Kidney (tissue), 14 donors: ENCODE results near the gene LTBP1. TPM values are rescaled to one million over a fixed set of nuclear protein-coding genes. Genes with fewer than 3 reads are reported as not detected.

Source experiments
- DNase-seq, 5 donors: peaks; one replicate each; pipeline ENCODE4 v3.0.0-alpha.2; 2013 to 2020
- FAIRE-seq: peaks from 2 replicates; lab custom pipeline; 2012; peaks lifted over from hg19 to GRCh38; lab: Jason Lieb, UNC
- H3K27ac ChIP-seq, 2 donors: one replicate each; pipeline ENCODE4 v1.7.0; 2013; ENCODE audit warnings: low read depth in 2 of 2, low read length in 2 of 2, inconsistent platforms in 1 of 2
- H3K27me3 ChIP-seq: one replicate; pipeline ENCODE4 v1.7.1; 2013; ENCODE audit warnings: low read length, inconsistent platforms; ENCODE audit not compliant: control insufficient read depth, insufficient read depth
- H3K36me3 ChIP-seq, 3 donors: one replicate each; pipeline versions ENCODE4 v1.7.0 to v1.7.1; 2013; ENCODE audit warnings: low read length in 3 of 3, control low read depth in 1 of 3, inconsistent platforms in 1 of 3; ENCODE audit not compliant: insufficient read depth in 3 of 3, control insufficient read depth in 2 of 3
- H3K4me1 ChIP-seq, 3 donors: one replicate each; pipeline versions ENCODE4 v1.7.0 to v1.7.1; 2013; ENCODE audit warnings: low read length in 3 of 3, inconsistent platforms in 1 of 3, low read depth in 1 of 3; ENCODE audit not compliant: control insufficient read depth in 2 of 3, insufficient read depth in 2 of 3
- H3K4me3 ChIP-seq, 3 donors: one replicate each; pipeline versions ENCODE4 v1.7.0 to v1.8.1; 2013; ENCODE audit warnings: low read length in 3 of 3, control low read depth in 1 of 3, inconsistent platforms in 1 of 3
- H3K9ac ChIP-seq, 3 donors: one replicate each; pipeline versions ENCODE4 v1.7.0 to v1.7.1; 2013; ENCODE audit warnings: low read length in 3 of 3, control low read depth in 1 of 3, inconsistent platforms in 1 of 3
- H3K9me3 ChIP-seq, 3 donors: one replicate each; pipeline versions ENCODE4 v1.7.0 to v1.7.1; 2013; ENCODE audit warnings: low read length in 3 of 3, control low read depth in 1 of 3, inconsistent platforms in 1 of 3; ENCODE audit not compliant: control insufficient read depth in 2 of 3, insufficient read depth in 1 of 3
- CTCF ChIP-seq: IDR thresholded peaks from 3 replicates; pipeline ENCODE4 v1.5.1; 2012; ENCODE audit warnings: mild to moderate bottlenecking, moderate library complexity, borderline replicate concordance; ENCODE audit not compliant: insufficient read depth; ENCODE audit errors: extremely low read depth
- intact Hi-C: fragments of 100-400 bp; cut with DNase I; formaldehyde crosslinking; loops from one replicate; pipeline ENCODE4 v1.11.1; 2022
- polyA plus RNA-seq: library from polyadenylated mRNA; stranded (reverse); fragments of 350-450 nt; fragmentation: Illumina TruSeq; extraction: RNeasy Lipid Tissue Mini Kit (QIAGEN cat#74804); gene quantifications from one replicate; pipeline ENCODE4 v1.2.3, GENCODE V29; 2014; ENCODE audit warnings: low read depth, low replicate concordance; ENCODE audit not compliant: insufficient read depth
- total RNA-seq: library from RNA; stranded (reverse); fragmentation: NEBNext Ultra II Directional; extraction: Animal tissue kit (Norgen Biotek cat#: 25700); gene quantifications from one replicate; pipeline ENCODE4 v1.2.1, GENCODE V29; 2021
- donor health status: control.
- donor health status: control.
- donor health status: control.
- donor health status: control.
- donor health status: control.
- donor health status: DM: yes; HTN: yes; CAD: no.
- donor health status: Normal renal cell carcinoma (clear cell type).

The LTBP1 gene
- total and polyA plus RNA-seq, 2 donors from 2014 or later: 9.3 to 39.8 TPM

- intact Hi-C loops: no loop called here
Observed at GRCh38 chr2:33184041-33184440, 237.3 kb downstream of the LTBP1 start.

GRCh38 chr2:33186937-33187336 is 240.2 kb downstream of the LTBP1 start:
- no peak overlapping the region for H3K9ac ChIP-seq
- H3K27me3 ChIP-seq: no peaks in the 10 kb centered on the region
- no peak overlapping the region for H3K27ac ChIP-seq
- no peak for TF ChIP-seq CTCF
- no peak overlapping the region for H3K4me3 ChIP-seq
- DNase-seq (no peak), FAIRE-seq (no peak)
- no peaks in the 10 kb centered on the region for H3K4me1 ChIP-seq
- no peaks in the 10 kb centered on the region for H3K36me3 ChIP-seq
- no peaks in the 10 kb centered on the region for H3K9me3 ChIP-seq
- intact Hi-C loops: no loop called here

More at GRCh38 chr2:33184041-33184440, 237.3 kb downstream of the LTBP1 start:
- H3K27me3 ChIP-seq: no peaks in the 10 kb centered on the region
- H3K9ac ChIP-seq: no peak overlapping the region
- H3K27ac ChIP-seq: no peak overlapping the region
- H3K4me3 ChIP-seq: no peak overlapping the region
- FAIRE-seq (no peak), DNase-seq (no peak)
- no peaks in the 10 kb centered on the region for H3K9me3 ChIP-seq
- H3K4me1 ChIP-seq: no peaks in the 10 kb centered on the region
- H3K36me3 ChIP-seq: no peaks in the 10 kb centered on the region
- TF ChIP-seq CTCF: no peak

- no peaks in the 10 kb centered on the region for H3K9me3 ChIP-seq
- H3K4me1 ChIP-seq: no peaks in the 10 kb centered on the region
- no peak overlapping the region for H3K4me3 ChIP-seq
- intact Hi-C loops: no loop called here
- FAIRE-seq (no peak), DNase-seq (no peak)
- no peak overlapping the region for H3K27ac ChIP-seq
- no peak overlapping the region for H3K9ac ChIP-seq
- no peaks in the 10 kb centered on the region for H3K36me3 ChIP-seq
- TF ChIP-seq CTCF: no peak
- no peaks in the 10 kb centered on the region for H3K27me3 ChIP-seq
Observed at GRCh38 chr2:33188799-33189198, 242.0 kb downstream of the LTBP1 start.

GRCh38 chr2:33190393-33190937 is 243.7 kb downstream of the LTBP1 start:
- no peaks in the 10 kb centered on the region for H3K4me1 ChIP-seq
- H3K4me3 ChIP-seq: no peak overlapping the region
- no peaks in the 10 kb centered on the region for H3K27me3 ChIP-seq
- TF ChIP-seq CTCF: no peak
- intact Hi-C loops: no loop called here
- no peaks in the 10 kb centered on the region for H3K9me3 ChIP-seq
- H3K9ac ChIP-seq: no peak overlapping the region
- no peaks in the 10 kb centered on the region for H3K36me3 ChIP-seq
- no peak for DNase-seq
- H3K27ac ChIP-seq: no peak overlapping the region
- FAIRE-seq: no peak
